Transverse colon (tissue), 4 donors: ENCODE measurements around the gene DAZAP1. TPM values are rescaled to one million over a fixed set of nuclear protein-coding genes. Genes with fewer than 3 reads are reported as not detected.

ENCODE experiments used
- DNase-seq: peaks from one replicate; pipeline ENCODE4 v3.0.0-alpha.2; 2019
- H3K27ac ChIP-seq, 4 donors: fragments of 200-600 bp; sonication (generic); 2 replicates each; pipeline ENCODE4 v1.5.1; 2016 to 2018; ENCODE audit warnings: inconsistent platforms in 4 of 4
- H3K27me3 ChIP-seq: fragments of 200-600 bp; sonication (generic); 2 replicates; pipeline ENCODE4 v1.5.1; 2017; ENCODE audit warnings: inconsistent platforms
- H3K36me3 ChIP-seq, 4 donors: fragments of 200-600 bp; sonication (generic); 2 replicates each; pipeline ENCODE4 v1.5.1; 2017 to 2019; ENCODE audit warnings: inconsistent platforms in 4 of 4
- H3K4me1 ChIP-seq, 4 donors: fragments of 200-600 bp; sonication (generic); 2 replicates each; pipeline ENCODE4 v1.5.1; 2017 to 2020; ENCODE audit warnings: inconsistent platforms in 4 of 4
- H3K4me3 ChIP-seq, 4 donors: fragments of 200-600 bp; sonication (generic); 1 replicate in 1 of 4; 2 replicates in 3 of 4; pipeline versions ENCODE4 v1.5.1 to v1.6.1; 2017 to 2019; ENCODE audit warnings: inconsistent platforms in 4 of 4
- H3K9me3 ChIP-seq, 2 donors: fragments of 200-600 bp; sonication (generic); 2 replicates each; pipeline ENCODE4 v1.5.1; 2017 to 2019; ENCODE audit warnings: inconsistent platforms in 2 of 2
- CTCF ChIP-seq, 5 experiments: fragments of 200-600 bp in 3 of 5; fragments of 450-650 bp in 2 of 5; sonication (generic) in 3 of 5; IDR thresholded peaks; 1 replicate in 2 of 5; 2 replicates in 3 of 5; pipeline ENCODE4 v1.5.1; 2016 to 2017; ENCODE audit warnings: antibody characterized with exemption in 5 of 5, inconsistent platforms in 3 of 5, mild to moderate bottlenecking in 2 of 5, moderate library complexity in 1 of 5
- EP300 ChIP-seq: sonication (generic); formaldehyde crosslinking; IDR thresholded peaks from one replicate; pipeline ENCODE4 v1.6.1; 2017; ENCODE audit warnings: antibody characterized with exemption, low read depth
- POLR2A ChIP-seq: fragments of 450-650 bp; IDR thresholded peaks from one replicate; pipeline ENCODE4 v1.6.1; 2016; ENCODE audit warnings: antibody characterized with exemption, mild to moderate bottlenecking, moderate library complexity
- POLR2AphosphoS5 ChIP-seq, 3 donors: sonication (generic); formaldehyde crosslinking; IDR thresholded peaks; one replicate each; pipeline ENCODE4 v1.6.1; 2016; ENCODE audit warnings: antibody characterized with exemption in 3 of 3
- WGBS, 2 donors: methylation state at CpG; one replicate each; pipeline ENCODE4 v1.1.5; 2018; ENCODE audit warnings: low coverage in 1 of 2; 5-methylcytosine and 5-hydroxymethylcytosine counted together
- in situ Hi-C, 4 donors: fragments of 200-750 bp; cut with MboI; loops; one replicate each; pipeline versions ENCODE4 v1.15.0 to v1.15.1; 2017; ENCODE audit warnings: low sequenced_read_pairs in 3 of 4, low pct_ligation_motif_present in 1 of 4, low pct_unique_long_range_greater_than_20kb in 1 of 4
- intact Hi-C: fragments of 100-400 bp; cut with DNase I; formaldehyde crosslinking; loops from one replicate; pipeline ENCODE4 v1.15.1; 2023; ENCODE audit warnings: low total_unique reads
- total RNA-seq, 4 donors: library from RNA; depleted of rRNA; stranded (reverse); fragments of >200 nt; gene quantifications; one replicate each; pipeline ENCODE4 v1.1.0, GENCODE V29; 2016

Gene DAZAP1
- total RNA-seq, 4 donors from 2014 or later, result 36.3 to 77.2 (median 41.6) TPM

- H3K36me3 ChIP-seq, result no peaks in the 10 kb centered on the region
- no peak for DNase-seq
- intact Hi-C loops (loop anchor here (10.0 kb wide), 1 partner anchor 155 kb away; no protein-coding TSS in a partner anchor), in situ Hi-C loops (no loop called here)
- no peak within 1 kb of the TSS for H3K4me3 ChIP-seq
- peaks cover 96% of the 10 kb centered on the region for H3K27me3 ChIP-seq
- H3K9me3 ChIP-seq, result no peaks in the 10 kb centered on the region
- TF ChIP-seq EP300, result no peak
- no peak for TF ChIP-seq POLR2AphosphoS5 (IDR thresholded peaks at IDR 0.05)
- TF ChIP-seq CTCF (IDR thresholded peaks at IDR 0.05), result no peak
- TF ChIP-seq POLR2A, result no peak
- H3K27ac ChIP-seq, result no peak within 1 kb of the TSS
- 5% methylated on average over 46 of the region's 74 CpGs; no CpG with 5 or more reads in 1 of the 2 donors for WGBS, 2 donors
- peaks cover 9 to 34% (median 20%) of the 10 kb centered on the region in 4 donors for H3K4me1 ChIP-seq
Measured at GRCh38 chr19:1449467-1450442, 42.4 kb downstream of the DAZAP1 start, which contains the start of gene APC2. TSS of gene APC2 (plus strand) at chr19:1450121. CDS start at chr19:1453002, 2,881 bp downstream.

GRCh38 chr19:1450735-1451731 lies 43.6 kb downstream of the DAZAP1 start:
- in situ Hi-C loops, result no loop called here
- intact Hi-C loops, result no loop called here
- Histone ChIP-seq H3K4me1 (peaks cover 10 to 30% (median 19%) of the 10 kb centered on the region in 4 donors), H3K9me3 (no peaks in the 10 kb centered on the region), H3K4me3 (no peak overlapping the region), H3K27me3 (peaks cover 100% of the 10 kb centered on the region), H3K27ac (no peak overlapping the region), H3K36me3 (no peaks in the 10 kb centered on the region)
- WGBS, 2 donors, result 49 to 60% methylated on average over 6 to 22 of the region's 22 CpGs
- TF ChIP-seq POLR2AphosphoS5 (IDR thresholded peaks at IDR 0.05) (no peak), CTCF (IDR thresholded peaks at IDR 0.05) (no peak), EP300 (no peak), POLR2A (no peak)
- DNase-seq, result no peak

DNA sequence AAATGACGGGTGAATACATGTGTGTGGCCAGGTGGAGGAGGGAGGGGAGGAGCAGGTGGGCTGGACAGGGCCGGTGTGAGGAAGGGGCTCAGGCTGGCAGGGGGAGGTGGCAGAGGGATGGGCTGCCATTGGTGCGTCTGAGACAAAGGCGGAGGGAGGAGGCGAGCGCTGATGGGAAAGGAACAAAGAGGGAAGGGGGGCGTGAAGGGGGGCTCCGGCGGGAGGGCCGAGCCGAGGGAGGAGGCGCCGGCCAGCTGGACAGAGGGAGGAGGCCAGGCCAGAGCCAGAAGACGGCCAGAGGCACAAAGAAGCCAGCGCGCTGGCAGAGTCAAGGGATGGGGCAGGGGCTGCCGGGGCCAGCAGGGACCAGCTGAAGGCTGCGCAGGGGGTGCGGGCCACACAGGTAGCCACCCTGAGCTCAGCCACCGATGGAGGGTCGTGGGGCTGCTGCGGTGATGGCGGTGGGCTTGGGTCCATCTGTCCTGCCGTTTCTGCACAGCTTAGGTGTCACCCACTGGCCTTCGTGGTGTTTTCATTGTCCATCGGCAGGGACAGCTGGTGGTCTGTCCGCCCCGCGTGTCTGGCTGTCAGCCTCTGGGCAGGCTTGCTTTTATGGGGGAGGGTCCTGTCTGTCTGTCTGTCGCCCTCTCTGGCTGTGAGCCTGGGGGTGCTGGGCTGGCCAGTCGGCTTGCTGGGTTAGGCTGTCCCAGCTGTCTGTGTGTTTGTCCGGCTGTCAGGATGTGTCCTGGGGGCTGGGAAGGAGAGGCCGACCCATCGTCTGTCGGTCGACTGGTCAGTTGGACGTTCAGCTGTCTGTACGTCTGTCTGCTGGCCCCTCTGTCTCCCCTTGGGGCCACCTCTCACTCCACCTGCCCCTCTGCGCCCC lies 44.8 kb downstream of the DAZAP1 start:
- Histone ChIP-seq H3K9me3 (no peaks in the 10 kb centered on the region), H3K27me3 (peaks cover 100% of the 10 kb centered on the region), H3K4me3 (no peak overlapping the region), H3K4me1 (peaks cover 4 to 27% (median 19%) of the 10 kb centered on the region in 4 donors), H3K36me3 (no peaks in the 10 kb centered on the region), H3K27ac (no peak overlapping the region)
- 18 to 36% methylated on average over 16 to 39 of the region's 39 CpGs for WGBS, 2 donors
- DNase-seq, result no peak
- TF ChIP-seq POLR2A, result no peak
- no peak for TF ChIP-seq CTCF (IDR thresholded peaks at IDR 0.05)
- no peak for TF ChIP-seq EP300
- no peak for TF ChIP-seq POLR2AphosphoS5 (IDR thresholded peaks at IDR 0.05)
- intact Hi-C loops, result no loop called here
- in situ Hi-C loops, result no loop called here
